ENCODE measurements around the gene SLC25A26. TPM values are rescaled to one million over a fixed set of nuclear protein-coding genes. Genes with fewer than 3 reads are reported as not detected.

The SLC25A26 gene
- total RNA-seq, 1 experiment from 2014 or later: 23.8 TPM

DNA sequence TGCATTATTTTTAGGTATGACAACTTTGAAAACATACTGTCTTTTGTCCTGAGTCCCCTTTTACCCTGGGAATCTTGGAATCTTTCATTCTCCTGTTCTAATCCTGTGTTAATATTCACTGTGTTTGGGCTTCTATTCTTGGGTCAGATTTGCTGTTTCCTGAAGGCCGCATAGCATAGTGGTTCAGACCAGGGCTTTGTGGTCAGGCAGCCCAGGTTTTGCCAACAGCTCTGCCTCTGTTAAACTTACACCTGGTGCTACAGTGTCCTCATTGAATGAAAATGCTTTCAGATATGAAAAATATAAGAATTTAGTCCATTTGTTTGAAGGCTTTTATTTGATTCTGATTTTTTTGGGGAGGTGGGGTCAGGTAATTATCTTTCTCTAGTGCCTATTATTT, 58.4 kb downstream of the SLC25A26 start:
- RAD21 ChIA-PET (ENCODE audit: low non-redundant PET in 1 of 2, low total read pairs in 2 of 2, uncharacterized antibody in 2 of 2, unreplicated experiment in 2 of 2): no interaction called here
- no peaks in the 10 kb centered on the region for H3K9me3 ChIP-seq (ENCODE audit: control insufficient read depth in 1 of 2, insufficient read depth in 1 of 2, low read depth in 1 of 2, low read length in 2 of 2)
- no peaks in the 10 kb centered on the region for H3K27me3 ChIP-seq (ENCODE audit: insufficient read depth, low read length)
- H3K4me3 ChIP-seq (replicated peaks in 1 of 2; ENCODE audit: low read depth in 1 of 2, low read length in 2 of 2): no peak overlapping the region
- H2AFZ ChIP-seq (ENCODE audit: low read depth, low read length, poor library complexity, severe bottlenecking): no peak overlapping the region
- H4K20me1 ChIP-seq (ENCODE audit: insufficient read depth): no peaks in the 10 kb centered on the region; the same call in 1 of the 2 replicates
- no peaks in the 10 kb centered on the region for H3K4me1 ChIP-seq (ENCODE audit: control insufficient read depth in 1 of 2, insufficient read depth in 2 of 2, low read length in 2 of 2)
- TF ChIP-seq POLR2AphosphoS5 (IDR thresholded peaks at IDR 0.05; ENCODE audit: low read depth, low read length) (no peak), MAX (IDR thresholded peaks at IDR 0.05) (no peak), JUND (IDR thresholded peaks at IDR 0.05) (no peak), SRF (IDR thresholded peaks at IDR 0.05; ENCODE audit: low read depth) (no peak), TCF7L2 (IDR thresholded peaks at IDR 0.05; ENCODE audit: borderline replicate concordance, extremely low read depth, insufficient read depth, insufficient read length) (no peak)
- TF ChIP-seq, protein P1, sequence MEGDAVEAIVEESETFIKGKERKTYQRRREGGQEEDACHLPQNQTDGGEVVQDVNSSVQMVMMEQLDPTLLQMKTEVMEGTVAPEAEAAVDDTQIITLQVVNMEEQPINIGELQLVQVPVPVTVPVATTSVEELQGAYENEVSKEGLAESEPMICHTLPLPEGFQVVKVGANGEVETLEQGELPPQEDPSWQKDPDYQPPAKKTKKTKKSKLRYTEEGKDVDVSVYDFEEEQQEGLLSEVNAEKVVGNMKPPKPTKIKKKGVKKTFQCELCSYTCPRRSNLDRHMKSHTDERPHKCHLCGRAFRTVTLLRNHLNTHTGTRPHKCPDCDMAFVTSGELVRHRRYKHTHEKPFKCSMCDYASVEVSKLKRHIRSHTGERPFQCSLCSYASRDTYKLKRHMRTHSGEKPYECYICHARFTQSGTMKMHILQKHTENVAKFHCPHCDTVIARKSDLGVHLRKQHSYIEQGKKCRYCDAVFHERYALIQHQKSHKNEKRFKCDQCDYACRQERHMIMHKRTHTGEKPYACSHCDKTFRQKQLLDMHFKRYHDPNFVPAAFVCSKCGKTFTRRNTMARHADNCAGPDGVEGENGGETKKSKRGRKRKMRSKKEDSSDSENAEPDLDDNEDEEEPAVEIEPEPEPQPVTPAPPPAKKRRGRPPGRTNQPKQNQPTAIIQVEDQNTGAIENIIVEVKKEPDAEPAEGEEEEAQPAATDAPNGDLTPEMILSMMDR (IDR thresholded peaks at IDR 0.05 in 2 of 3, conservative IDR thresholded peaks at IDR 0.05 in 1 of 3; ENCODE audit: borderline replicate concordance in 1 of 3, insufficient read depth in 1 of 3, low read depth in 2 of 3, low read length in 2 of 3): no peak
- H3K36me3 ChIP-seq (ENCODE audit: control insufficient read depth in 1 of 2, insufficient read depth in 2 of 2, low read length in 2 of 2): no peaks in the 10 kb centered on the region
- BruUV-seq (replicated peaks): no TSS peak
- no peak overlapping the region for H3K27ac ChIP-seq (ENCODE audit: low read depth, low read length)
- no peak overlapping the region for H3K4me2 ChIP-seq (ENCODE audit: low read length)
- intact Hi-C loops (cut with micrococcal nuclease): loop anchor here (5.0 kb wide), 1 partner anchor 93 kb away; no protein-coding TSS in a partner anchor
- H3K79me2 ChIP-seq (ENCODE audit: insufficient read depth, low read length): no peaks in the 10 kb centered on the region
- CTCF ChIA-PET: interaction anchor here (3.8 kb wide), 1 partner anchor 543 kb away, joined by 36 read pairs; no protein-coding TSS in a partner anchor
- POLR2A ChIA-PET: no interaction called here
- H3K9me2 ChIP-seq (ENCODE audit: insufficient read depth): no peaks in the 10 kb centered on the region
- no peak overlapping the region for H3K9ac ChIP-seq (ENCODE audit: low read length)
- DNase-seq (ENCODE audit: low read depth, low spot score): no peak
- no peak for ATAC-seq

DNA sequence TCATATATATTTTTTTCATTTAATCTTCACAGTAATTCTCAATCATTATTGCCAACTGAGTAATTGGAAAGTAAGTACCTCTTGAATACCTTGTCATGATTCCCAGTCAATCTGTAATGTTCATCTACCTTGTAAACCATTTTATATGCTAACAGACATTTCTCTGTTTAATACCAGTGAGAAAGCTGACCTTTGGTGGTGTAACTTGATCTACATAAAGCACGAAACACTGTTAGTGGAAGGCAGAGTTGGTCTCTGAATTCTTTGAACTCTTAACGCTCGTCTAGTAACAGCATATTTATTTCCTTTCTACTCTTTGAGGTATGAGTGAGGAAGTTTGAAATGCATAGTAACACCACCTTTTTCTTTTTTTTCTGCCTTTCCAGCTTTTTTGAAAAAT, 59.5 kb downstream of the SLC25A26 start:
- H2AFZ ChIP-seq (ENCODE audit: low read depth, low read length, poor library complexity, severe bottlenecking): no peak overlapping the region
- H3K36me3 ChIP-seq (ENCODE audit: control insufficient read depth in 1 of 2, insufficient read depth in 2 of 2, low read length in 2 of 2): no peaks in the 10 kb centered on the region
- no peaks in the 10 kb centered on the region for H3K27me3 ChIP-seq (ENCODE audit: insufficient read depth, low read length)
- H3K9me2 ChIP-seq (ENCODE audit: insufficient read depth): no peaks in the 10 kb centered on the region
- H3K4me1 ChIP-seq (ENCODE audit: control insufficient read depth in 1 of 2, insufficient read depth in 2 of 2, low read length in 2 of 2): no peaks in the 10 kb centered on the region
- H4K20me1 ChIP-seq (ENCODE audit: insufficient read depth): no peaks in the 10 kb centered on the region; the same call in 1 of the 2 replicates
- no peak overlapping the region for H3K9ac ChIP-seq (ENCODE audit: low read length)
- no peak for TF ChIP-seq ELF1 (IDR thresholded peaks at IDR 0.05; ENCODE audit: borderline replicate concordance, low read depth)
- TF ChIP-seq CEBPB (IDR thresholded peaks at IDR 0.05; ENCODE audit: low read depth): no peak
- no peak for TF ChIP-seq EZH2 (IDR thresholded peaks at IDR 0.05)
- no peak for TF ChIP-seq CBX3 (IDR thresholded peaks at IDR 0.05; ENCODE audit: low read depth)
- no peak for TF ChIP-seq POLR2AphosphoS5 (IDR thresholded peaks at IDR 0.05; ENCODE audit: low read depth, low read length)
- TF ChIP-seq, protein P2, sequence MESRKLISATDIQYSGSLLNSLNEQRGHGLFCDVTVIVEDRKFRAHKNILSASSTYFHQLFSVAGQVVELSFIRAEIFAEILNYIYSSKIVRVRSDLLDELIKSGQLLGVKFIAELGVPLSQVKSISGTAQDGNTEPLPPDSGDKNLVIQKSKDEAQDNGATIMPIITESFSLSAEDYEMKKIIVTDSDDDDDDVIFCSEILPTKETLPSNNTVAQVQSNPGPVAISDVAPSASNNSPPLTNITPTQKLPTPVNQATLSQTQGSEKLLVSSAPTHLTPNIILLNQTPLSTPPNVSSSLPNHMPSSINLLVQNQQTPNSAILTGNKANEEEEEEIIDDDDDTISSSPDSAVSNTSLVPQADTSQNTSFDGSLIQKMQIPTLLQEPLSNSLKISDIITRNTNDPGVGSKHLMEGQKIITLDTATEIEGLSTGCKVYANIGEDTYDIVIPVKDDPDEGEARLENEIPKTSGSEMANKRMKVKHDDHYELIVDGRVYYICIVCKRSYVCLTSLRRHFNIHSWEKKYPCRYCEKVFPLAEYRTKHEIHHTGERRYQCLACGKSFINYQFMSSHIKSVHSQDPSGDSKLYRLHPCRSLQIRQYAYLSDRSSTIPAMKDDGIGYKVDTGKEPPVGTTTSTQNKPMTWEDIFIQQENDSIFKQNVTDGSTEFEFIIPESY (IDR thresholded peaks at IDR 0.05; ENCODE audit: extremely low read depth, insufficient replicate concordance, low read length): no peak
- no peak for TF ChIP-seq ZNF274 (IDR thresholded peaks at IDR 0.05; ENCODE audit: low read depth, low read length)
- no peak for TF ChIP-seq SRF (IDR thresholded peaks at IDR 0.05; ENCODE audit: low read depth)
- intact Hi-C loops (cut with micrococcal nuclease): no loop called here
- CTCF ChIA-PET: interaction anchor here (1.0 kb wide), 1 partner anchor 542 kb away, joined by 3 read pairs; no protein-coding TSS in a partner anchor
- no peaks in the 10 kb centered on the region for H3K79me2 ChIP-seq (ENCODE audit: insufficient read depth, low read length)
- no peak for ATAC-seq
- H3K27ac ChIP-seq (ENCODE audit: low read depth, low read length): no peak overlapping the region
- no TSS peak for BruUV-seq (replicated peaks)
- DNase-seq (ENCODE audit: low read depth, low spot score): no peak
- H3K4me2 ChIP-seq (ENCODE audit: low read length): no peak overlapping the region
- H3K4me3 ChIP-seq (replicated peaks in 1 of 2; ENCODE audit: low read depth in 1 of 2, low read length in 2 of 2): no peak overlapping the region
- H3K9me3 ChIP-seq (ENCODE audit: control insufficient read depth in 1 of 2, insufficient read depth in 1 of 2, low read depth in 1 of 2, low read length in 2 of 2): no peaks in the 10 kb centered on the region
- POLR2A ChIA-PET: no interaction called here
- RAD21 ChIA-PET (ENCODE audit: low non-redundant PET in 1 of 2, low total read pairs in 2 of 2, uncharacterized antibody in 2 of 2, unreplicated experiment in 2 of 2): no interaction called here

Data from HCT116 (cell line).